ENCODE data around the gene ERO1A.

The ERO1A gene

DNA sequence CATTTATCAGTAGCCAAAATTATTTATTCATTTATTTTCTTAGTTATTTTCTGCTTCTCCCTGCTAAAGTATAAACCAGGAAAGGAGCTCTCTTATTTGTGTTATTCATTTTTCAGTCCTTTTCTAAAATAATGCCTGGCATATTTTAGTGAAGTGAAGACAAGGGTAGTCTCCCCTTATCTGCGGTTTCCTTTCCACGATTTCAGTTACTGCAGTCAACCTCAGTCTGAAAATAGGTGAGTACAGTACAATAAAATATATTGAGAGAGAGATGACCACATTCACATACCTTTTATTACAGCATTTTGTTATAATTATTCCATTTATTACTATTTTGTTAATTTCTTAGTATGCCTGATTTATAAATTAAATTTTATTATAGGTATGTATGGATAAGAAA is 85.2 kb downstream of the ERO1A start:
- Mint-ChIP-seq H3K4me1 (no peaks in the 10 kb centered on the region), H3K9me3 (peaks cover 13% of the 10 kb centered on the region), H3K36me3 (ENCODE audit: low read depth) (peaks cover 19% of the 10 kb centered on the region), H3K27ac (no peak overlapping the region), H3K27me3 (ENCODE audit: low read depth) (no peaks in the 10 kb centered on the region), H3K4me3 (no peak overlapping the region)
- TF ChIP-seq, protein P1, sequence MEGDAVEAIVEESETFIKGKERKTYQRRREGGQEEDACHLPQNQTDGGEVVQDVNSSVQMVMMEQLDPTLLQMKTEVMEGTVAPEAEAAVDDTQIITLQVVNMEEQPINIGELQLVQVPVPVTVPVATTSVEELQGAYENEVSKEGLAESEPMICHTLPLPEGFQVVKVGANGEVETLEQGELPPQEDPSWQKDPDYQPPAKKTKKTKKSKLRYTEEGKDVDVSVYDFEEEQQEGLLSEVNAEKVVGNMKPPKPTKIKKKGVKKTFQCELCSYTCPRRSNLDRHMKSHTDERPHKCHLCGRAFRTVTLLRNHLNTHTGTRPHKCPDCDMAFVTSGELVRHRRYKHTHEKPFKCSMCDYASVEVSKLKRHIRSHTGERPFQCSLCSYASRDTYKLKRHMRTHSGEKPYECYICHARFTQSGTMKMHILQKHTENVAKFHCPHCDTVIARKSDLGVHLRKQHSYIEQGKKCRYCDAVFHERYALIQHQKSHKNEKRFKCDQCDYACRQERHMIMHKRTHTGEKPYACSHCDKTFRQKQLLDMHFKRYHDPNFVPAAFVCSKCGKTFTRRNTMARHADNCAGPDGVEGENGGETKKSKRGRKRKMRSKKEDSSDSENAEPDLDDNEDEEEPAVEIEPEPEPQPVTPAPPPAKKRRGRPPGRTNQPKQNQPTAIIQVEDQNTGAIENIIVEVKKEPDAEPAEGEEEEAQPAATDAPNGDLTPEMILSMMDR (IDR thresholded peaks at IDR 0.05; ENCODE audit: unreplicated experiment in 3 of 3) = no peak

DNA sequence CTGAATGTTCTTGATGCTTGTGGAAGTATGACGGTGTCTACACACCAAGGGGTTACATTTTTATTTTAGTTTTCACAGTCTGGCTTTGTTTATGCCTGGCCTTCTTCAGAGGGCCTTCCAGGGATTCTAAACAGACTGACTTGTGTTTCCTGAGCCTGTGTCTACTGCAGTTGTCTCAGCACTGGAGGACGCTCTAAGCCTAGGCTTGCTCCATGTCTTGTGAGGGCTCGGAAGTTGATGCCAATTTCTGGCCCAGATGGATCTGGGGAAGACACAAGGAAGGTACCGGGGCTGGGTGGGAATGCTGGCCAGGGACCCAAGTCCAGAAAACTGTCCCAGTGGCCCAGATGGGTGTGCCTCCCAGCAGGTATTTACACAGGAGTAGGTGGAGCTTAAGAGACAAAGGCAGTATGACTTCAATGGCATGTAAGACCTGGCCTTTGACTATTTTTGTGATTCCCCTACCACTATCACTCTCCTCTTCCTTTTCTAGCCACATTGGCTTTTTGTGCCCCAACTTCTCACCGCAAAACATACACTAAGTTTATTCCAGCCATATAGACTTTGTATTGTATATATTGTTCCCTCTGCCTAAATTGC is 85.8 kb downstream of the ERO1A start:
- TF ChIP-seq, protein P1 (IDR thresholded peaks at IDR 0.05; ENCODE audit: unreplicated experiment in 3 of 3) = no peak
- Mint-ChIP-seq H3K36me3 (ENCODE audit: low read depth) (peaks cover 25% of the 10 kb centered on the region), H3K4me1 (no peaks in the 10 kb centered on the region), H3K27me3 (ENCODE audit: low read depth) (no peaks in the 10 kb centered on the region), H3K9me3 (peaks cover 18% of the 10 kb centered on the region), H3K27ac (no peak overlapping the region), H3K4me3 (no peak overlapping the region)

DNA sequence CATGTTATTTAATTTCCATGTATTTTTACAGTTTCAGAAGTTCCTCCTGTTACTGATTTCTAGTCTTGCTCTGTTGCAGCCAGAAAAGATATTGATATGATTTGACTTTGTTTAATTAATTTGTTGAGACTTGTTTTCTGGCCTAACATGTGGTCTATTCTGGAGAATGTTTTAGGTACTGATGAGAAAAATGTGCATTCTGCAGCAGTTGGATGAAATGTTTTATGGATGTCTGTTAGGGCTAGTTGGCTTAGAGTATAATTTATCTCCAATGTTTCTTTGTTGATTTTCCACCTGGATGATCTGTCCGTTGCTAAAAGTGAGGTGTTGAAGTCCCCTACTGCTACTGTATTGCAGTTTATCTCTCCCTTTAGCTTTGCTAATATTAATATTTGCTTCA is 88.3 kb downstream of the ERO1A start:
- H3K4me1 Mint-ChIP-seq = no peaks in the 10 kb centered on the region
- H3K27ac Mint-ChIP-seq = no peak overlapping the region

DNA sequence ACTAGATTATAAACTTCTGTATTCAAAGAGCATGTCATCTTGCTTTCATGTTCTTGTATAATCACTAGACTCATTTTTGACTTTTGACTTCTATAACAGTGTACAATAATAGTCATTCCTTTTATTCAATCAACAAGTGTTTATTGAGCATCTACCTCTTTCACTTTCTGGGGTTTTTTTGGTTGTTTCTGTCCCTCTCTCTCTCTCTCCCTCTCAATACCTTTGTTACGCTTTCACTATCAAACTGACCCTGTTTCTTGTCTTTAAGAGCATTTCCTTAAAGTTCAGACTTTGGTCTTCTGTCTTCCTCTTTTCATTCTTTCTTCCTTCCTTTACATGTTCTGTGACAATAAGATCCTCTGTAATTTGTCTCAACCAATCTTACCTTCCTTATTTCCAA is 93.2 kb downstream of the ERO1A start:
- Mint-ChIP-seq H3K27ac (no peak overlapping the region), H3K4me1 (no peaks in the 10 kb centered on the region), H3K27me3 (ENCODE audit: low read depth) (no peaks in the 10 kb centered on the region), H3K4me3 (no peak overlapping the region), H3K9me3 (peaks cover 28% of the 10 kb centered on the region), H3K36me3 (ENCODE audit: low read depth) (peaks cover 35% of the 10 kb centered on the region)
- TF ChIP-seq, protein P1 (IDR thresholded peaks at IDR 0.05; ENCODE audit: unreplicated experiment in 3 of 3) = no peak

More for the DNA sequence above, 88.3 kb downstream of the ERO1A start:
- TF ChIP-seq, protein P1 (IDR thresholded peaks at IDR 0.05; ENCODE audit: unreplicated experiment in 3 of 3) = no peak
- Mint-ChIP-seq H3K9me3 (peaks cover 28% of the 10 kb centered on the region), H3K27me3 (ENCODE audit: low read depth) (no peaks in the 10 kb centered on the region), H3K36me3 (ENCODE audit: low read depth) (peaks cover 38% of the 10 kb centered on the region), H3K4me3 (no peak overlapping the region)

DNA sequence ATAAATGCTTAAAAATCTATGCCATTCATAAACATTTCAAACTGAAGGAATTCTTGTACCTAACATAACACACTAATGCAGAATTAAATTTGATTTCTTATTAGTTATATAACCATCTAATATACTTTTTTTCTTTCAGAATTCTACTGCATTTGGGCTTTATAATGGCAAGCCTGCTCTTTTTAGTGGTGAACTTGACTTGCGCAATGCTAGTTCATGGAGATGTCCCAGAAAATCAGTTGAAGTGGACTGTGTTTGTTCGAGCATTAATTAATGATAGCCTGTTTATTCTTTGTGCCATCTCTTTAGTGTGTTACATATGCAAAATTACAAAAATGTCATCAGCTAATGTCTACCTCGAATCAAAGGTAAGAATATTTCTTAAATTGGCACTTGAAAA is 95.4 kb downstream of the ERO1A start:
- peaks cover 24% of the 10 kb centered on the region for H3K9me3 Mint-ChIP-seq
- no peak overlapping the region for H3K27ac Mint-ChIP-seq
- no peaks in the 10 kb centered on the region for H3K27me3 Mint-ChIP-seq (ENCODE audit: low read depth)
- H3K4me3 Mint-ChIP-seq = no peak overlapping the region
- TF ChIP-seq, protein P1 (IDR thresholded peaks at IDR 0.05; ENCODE audit: unreplicated experiment in 3 of 3) = no peak
- H3K4me1 Mint-ChIP-seq = no peaks in the 10 kb centered on the region
- peaks cover 29% of the 10 kb centered on the region for H3K36me3 Mint-ChIP-seq (ENCODE audit: low read depth)

DNA sequence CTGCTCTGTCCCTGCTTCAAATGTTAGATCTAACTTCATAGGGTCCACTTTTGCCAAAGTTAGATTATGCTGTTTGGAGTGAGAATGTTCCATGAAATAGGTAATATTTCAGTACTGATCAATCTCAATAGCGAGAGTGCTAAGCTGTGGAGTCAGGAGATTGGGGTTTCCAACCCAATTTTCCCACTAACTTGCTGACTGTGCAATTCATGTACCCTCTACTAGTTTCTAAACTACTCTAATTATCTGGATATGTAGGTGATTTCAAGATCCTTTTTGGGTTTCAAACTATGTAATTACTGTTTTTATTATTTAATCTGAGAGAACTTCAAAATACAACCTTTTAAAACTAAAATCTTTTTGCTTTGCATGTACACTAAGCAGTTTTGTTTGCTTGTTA is 96.8 kb downstream of the ERO1A start:
- H3K27ac Mint-ChIP-seq = no peak overlapping the region
- no peaks in the 10 kb centered on the region for H3K27me3 Mint-ChIP-seq (ENCODE audit: low read depth)
- peaks cover 29% of the 10 kb centered on the region for H3K36me3 Mint-ChIP-seq (ENCODE audit: low read depth)
- H3K4me3 Mint-ChIP-seq = no peak overlapping the region
- peaks cover 28% of the 10 kb centered on the region for H3K9me3 Mint-ChIP-seq
- TF ChIP-seq, protein P1 (IDR thresholded peaks at IDR 0.05; ENCODE audit: unreplicated experiment in 3 of 3) = no peak
- no peaks in the 10 kb centered on the region for H3K4me1 Mint-ChIP-seq

Measured in nephron (organoid).